ENCODE results near the gene CARD11. TPM values are rescaled to one million over a fixed set of nuclear protein-coding genes. Genes with fewer than 3 reads are reported as not detected.

Gene CARD11
- total and polyA plus RNA-seq, 9 donors: 0.28 to 2.5 (median 0.80) TPM

DNA sequence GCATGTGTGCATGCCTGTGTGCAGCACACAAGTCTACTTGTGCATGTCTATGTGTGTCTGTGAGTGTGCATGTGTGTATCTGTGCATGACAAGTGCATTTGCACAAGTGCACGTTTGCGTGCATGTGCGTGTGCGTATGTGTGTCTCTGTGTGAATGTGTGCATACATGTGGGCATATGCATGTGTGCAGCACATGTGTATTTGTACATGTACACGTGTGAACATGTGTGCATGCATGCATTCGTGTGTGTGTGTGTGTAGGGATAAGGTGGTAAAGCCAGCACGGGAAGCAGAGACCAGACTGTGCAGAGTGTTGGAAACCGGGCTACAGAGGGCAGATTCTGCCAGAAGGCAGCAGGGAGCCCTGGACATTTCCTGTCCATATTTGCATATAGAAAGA, 163.6 kb downstream of the CARD11 start:
- Histone ChIP-seq H3K4me3 (no peak overlapping the region), H3K27me3 (no peaks in the 10 kb centered on the region), H3K9me3 (no peaks in the 10 kb centered on the region), H3K4me1 (ENCODE audit: insufficient read depth) (peaks cover 4% of the 10 kb centered on the region), H3K36me3 (no peaks in the 10 kb centered on the region), H3K27ac (no peak overlapping the region)
- WGBS, 3 donors: 60 to 64% (median 60%) methylated on average over 8 of the region's 8 CpGs
- TF ChIP-seq POLR2A (IDR thresholded peaks at IDR 0.05): no peak
- TF ChIP-seq, protein P1, sequence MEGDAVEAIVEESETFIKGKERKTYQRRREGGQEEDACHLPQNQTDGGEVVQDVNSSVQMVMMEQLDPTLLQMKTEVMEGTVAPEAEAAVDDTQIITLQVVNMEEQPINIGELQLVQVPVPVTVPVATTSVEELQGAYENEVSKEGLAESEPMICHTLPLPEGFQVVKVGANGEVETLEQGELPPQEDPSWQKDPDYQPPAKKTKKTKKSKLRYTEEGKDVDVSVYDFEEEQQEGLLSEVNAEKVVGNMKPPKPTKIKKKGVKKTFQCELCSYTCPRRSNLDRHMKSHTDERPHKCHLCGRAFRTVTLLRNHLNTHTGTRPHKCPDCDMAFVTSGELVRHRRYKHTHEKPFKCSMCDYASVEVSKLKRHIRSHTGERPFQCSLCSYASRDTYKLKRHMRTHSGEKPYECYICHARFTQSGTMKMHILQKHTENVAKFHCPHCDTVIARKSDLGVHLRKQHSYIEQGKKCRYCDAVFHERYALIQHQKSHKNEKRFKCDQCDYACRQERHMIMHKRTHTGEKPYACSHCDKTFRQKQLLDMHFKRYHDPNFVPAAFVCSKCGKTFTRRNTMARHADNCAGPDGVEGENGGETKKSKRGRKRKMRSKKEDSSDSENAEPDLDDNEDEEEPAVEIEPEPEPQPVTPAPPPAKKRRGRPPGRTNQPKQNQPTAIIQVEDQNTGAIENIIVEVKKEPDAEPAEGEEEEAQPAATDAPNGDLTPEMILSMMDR (IDR thresholded peaks at IDR 0.05): no peak
- TF ChIP-seq EP300 (IDR thresholded peaks at IDR 0.05): no peak
- DNase-seq: no peak
- intact Hi-C loops (cut with DNase I): loop anchor here in 1 of 4 donors (10.0 kb wide), 1 partner anchor 275 kb away; no protein-coding TSS in a partner anchor

DNA sequence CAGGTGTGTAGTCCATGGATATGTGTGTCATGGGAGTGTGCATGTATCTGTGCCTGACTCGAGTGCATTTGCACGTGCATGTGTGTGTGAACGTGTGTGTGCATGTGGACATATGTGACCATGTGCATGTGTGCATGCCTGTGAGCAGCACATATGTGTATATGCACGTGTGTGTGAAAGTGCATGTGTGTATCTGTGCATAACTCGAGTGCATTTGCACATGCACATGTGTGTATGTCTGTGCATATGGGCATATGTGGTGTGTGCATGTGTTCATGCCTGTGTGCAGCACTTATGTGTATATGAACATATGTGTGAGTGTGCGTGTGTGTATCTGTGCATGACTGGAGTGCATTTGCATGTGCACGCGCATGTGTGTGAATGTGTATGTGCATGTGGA, 164.3 kb downstream of the CARD11 start:
- Histone ChIP-seq H3K9me3 (no peaks in the 10 kb centered on the region), H3K4me3 (no peak overlapping the region), H3K4me1 (ENCODE audit: insufficient read depth) (peaks cover 4% of the 10 kb centered on the region), H3K36me3 (no peaks in the 10 kb centered on the region), H3K27me3 (no peaks in the 10 kb centered on the region), H3K27ac (no peak overlapping the region)
- DNase-seq: no peak
- TF ChIP-seq POLR2A (IDR thresholded peaks at IDR 0.05) (no peak), EP300 (IDR thresholded peaks at IDR 0.05) (no peak)
- TF ChIP-seq, protein P1 (IDR thresholded peaks at IDR 0.05): no peak
- intact Hi-C loops (cut with DNase I): no loop called here
- WGBS, 3 donors: 88 to 92% (median 90%) methylated on average over 8 of the region's 8 CpGs

GRCh38 chr7:2878306-2878705, 165.4 kb downstream of the CARD11 start:
- no peak overlapping the region for H3K27ac ChIP-seq
- WGBS, 3 donors: 66 to 85% (median 73%) methylated on average over 3 of the region's 3 CpGs
- DNase-seq: no peak
- H3K36me3 ChIP-seq: no peaks in the 10 kb centered on the region
- intact Hi-C loops (cut with DNase I): no loop called here
- peaks cover 4% of the 10 kb centered on the region for H3K4me1 ChIP-seq (ENCODE audit: insufficient read depth)
- no peaks in the 10 kb centered on the region for H3K9me3 ChIP-seq
- no peaks in the 10 kb centered on the region for H3K27me3 ChIP-seq
- no peak overlapping the region for H3K4me3 ChIP-seq
- TF ChIP-seq, protein P1 (IDR thresholded peaks at IDR 0.05): no peak
- TF ChIP-seq EP300 (IDR thresholded peaks at IDR 0.05) (no peak), POLR2A (IDR thresholded peaks at IDR 0.05) (no peak)

GRCh38 chr7:2876031-2876731, 167.5 kb downstream of the CARD11 start:
- WGBS, 3 donors: 51 to 57% (median 54%) methylated on average over 24 of the region's 24 CpGs
- Histone ChIP-seq H3K27me3 (no peaks in the 10 kb centered on the region), H3K36me3 (no peaks in the 10 kb centered on the region), H3K27ac (no peak overlapping the region), H3K4me1 (ENCODE audit: insufficient read depth) (peaks cover 4% of the 10 kb centered on the region), H3K9me3 (no peaks in the 10 kb centered on the region), H3K4me3 (no peak overlapping the region)
- TF ChIP-seq POLR2A (IDR thresholded peaks at IDR 0.05) (no peak), EP300 (IDR thresholded peaks at IDR 0.05) (no peak)
- TF ChIP-seq, protein P1 (IDR thresholded peaks at IDR 0.05): no peak
- DNase-seq: no peak
- intact Hi-C loops (cut with DNase I): no loop called here

Data from ovary (tissue), 9 donors.